WI38 (cell line): Measurements from ENCODE around the gene TMEM11.

Source experiments
- H3K4me3 ChIP-seq: 2 replicates; pipeline ENCODE4 v1.5.1; 2011; ENCODE audit warnings: low read depth, mild to moderate bottlenecking, control low read depth, low read length
- CTCF ChIP-seq: IDR thresholded peaks from 2 replicates; pipeline ENCODE4 v1.5.1; 2012; ENCODE audit warnings: low read depth, mild to moderate bottlenecking, control low read depth, low read length

Gene TMEM11

GRCh38 chr17:21177854-21178600, 35.9 kb downstream of the TMEM11 start:
- H3K4me3 ChIP-seq, result no peak overlapping the region
- no peak for TF ChIP-seq CTCF

GRCh38 chr17:21177401-21177800, 36.6 kb downstream of the TMEM11 start:
- TF ChIP-seq CTCF, result no peak

GRCh38 chr17:21176773-21177395, 37.1 kb downstream of the TMEM11 start:
- no peak for TF ChIP-seq CTCF
- H3K4me3 ChIP-seq, result no peak overlapping the region

More at GRCh38 chr17:21177401-21177800, 36.6 kb downstream of the TMEM11 start:
- no peak overlapping the region for H3K4me3 ChIP-seq

GRCh38 chr17:21174713-21175112, 39.2 kb downstream of the TMEM11 start:
- no peak for TF ChIP-seq CTCF
- H3K4me3 ChIP-seq, result no peak overlapping the region

- no peak overlapping the region for H3K4me3 ChIP-seq
- no peak for TF ChIP-seq CTCF
Measured at GRCh38 chr17:21174186-21174585, 39.8 kb downstream of the TMEM11 start.

GRCh38 chr17:21173543-21173942, 40.4 kb downstream of the TMEM11 start:
- TF ChIP-seq CTCF, result no peak

GRCh38 chr17:21172846-21173245, 41.1 kb downstream of the TMEM11 start:
- H3K4me3 ChIP-seq, result no peak overlapping the region
- no peak for TF ChIP-seq CTCF

More at GRCh38 chr17:21173543-21173942, 40.4 kb downstream of the TMEM11 start:
- no peak overlapping the region for H3K4me3 ChIP-seq
